Muscle of leg (tissue), 11 donors: ENCODE measurements around the gene FBXL13. TPM values are rescaled to one million over a fixed set of nuclear protein-coding genes. Genes with fewer than 3 reads are reported as not detected.
"Not testable (repeated sequence)": the region's sequence is repeated elsewhere in the genome, so short reads cannot be mapped to it uniquely, and the experiment has no call there.

Experiments
- DNase-seq: peaks from one replicate; pipeline ENCODE4 v3.0.0; 2013
- H3K27ac ChIP-seq: one replicate; pipeline ENCODE4 v1.5.1; 2013; ENCODE audit warnings: mild to moderate bottlenecking, low read length, control low read depth
- H3K27me3 ChIP-seq: one replicate; pipeline ENCODE4 v1.6.1; 2013; ENCODE audit warnings: low read length; ENCODE audit not compliant: control insufficient read depth, insufficient read depth
- H3K36me3 ChIP-seq: one replicate; pipeline ENCODE4 v1.6.1; 2013; ENCODE audit warnings: low read length; ENCODE audit not compliant: control insufficient read depth, insufficient read depth
- H3K4me1 ChIP-seq: one replicate; pipeline ENCODE4 v1.6.1; 2013; ENCODE audit warnings: low read length; ENCODE audit not compliant: control insufficient read depth, insufficient read depth
- H3K4me3 ChIP-seq: one replicate; pipeline ENCODE4 v1.5.1; 2013; ENCODE audit warnings: low read length, control low read depth
- H3K9me3 ChIP-seq: replicated peaks from 2 replicates; pipeline ENCODE4 v1.6.1; 2013; ENCODE audit warnings: low read depth, low read length; ENCODE audit not compliant: control insufficient read depth
- WGBS: methylation state at CpG from one replicate; pipeline ENCODE4 v1.1.5; 2013; ENCODE audit warnings: missing lambda C conversion rate; ENCODE audit not compliant: insufficient coverage; 5-methylcytosine and 5-hydroxymethylcytosine counted together
- polyA plus RNA-seq, 8 donors: library from polyadenylated mRNA; unstranded; fragments of 120-200 nt; gene quantifications; one replicate each; pipeline versions ENCODE4 v1.2.1 to v1.2.3, GENCODE V29; 2013; ENCODE audit warnings: inconsistent platforms in 1 of 8, low replicate concordance in 1 of 8; ENCODE audit not compliant: insufficient read length in 8 of 8, insufficient read depth in 1 of 8
- total RNA-seq: library from RNA; stranded (reverse); fragments of 120-200 nt; gene quantifications from one replicate; pipeline ENCODE4 v1.2.4, GENCODE V29; 2013

The FBXL13 gene
- total and polyA plus RNA-seq, 9 donors: 0.47 to 1.2 (median 0.74) TPM

DNA sequence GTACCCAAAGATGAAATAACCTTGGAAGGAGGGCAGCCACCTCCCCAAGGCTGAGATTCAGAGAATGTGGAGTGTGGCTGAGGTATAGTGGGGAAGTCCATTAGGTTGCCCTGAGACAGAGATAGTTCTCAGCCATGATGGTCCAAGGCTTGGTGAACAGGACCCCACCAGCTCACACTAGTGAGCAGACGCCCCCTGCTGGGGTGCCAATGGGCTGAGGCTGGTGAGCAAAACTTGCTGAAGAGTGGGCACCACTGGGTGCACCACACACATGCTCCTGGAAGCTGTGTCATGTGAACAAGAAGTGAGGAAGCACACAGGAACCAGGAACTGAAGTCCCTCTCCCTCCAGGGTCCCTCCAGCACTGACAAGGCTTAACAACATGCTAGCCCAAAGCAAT lies 8.9 kb downstream of the FBXL13 start:
- Histone ChIP-seq H3K27me3 (no peaks in the 10 kb centered on the region), H3K9me3 (no peaks in the 10 kb centered on the region), H3K27ac (no peak overlapping the region), H3K36me3 (no peaks in the 10 kb centered on the region), H3K4me1 (no peaks in the 10 kb centered on the region), H3K4me3 (no peak overlapping the region)
- no CpG with 5 or more reads among the region's 1 CpG for WGBS
- peak; percentile 27 for DNase-seq

DNA sequence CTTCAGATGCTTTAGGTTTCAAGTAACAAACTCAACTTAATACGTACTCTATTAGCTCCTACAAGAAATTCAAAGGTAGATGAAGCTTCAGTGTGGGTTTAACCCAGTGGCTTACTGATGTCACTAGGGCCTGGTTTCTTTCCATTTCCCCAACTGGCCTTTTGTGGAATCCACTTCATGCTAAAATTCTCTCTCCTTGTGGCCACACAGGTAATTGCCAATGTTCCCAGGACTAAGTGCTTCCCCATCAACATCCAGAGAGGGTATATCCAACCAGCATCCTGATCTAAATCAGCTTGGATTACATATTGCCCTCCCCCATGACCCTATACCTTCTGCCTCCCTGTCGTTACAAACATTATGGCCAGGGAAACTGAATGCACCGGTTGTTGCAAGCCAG lies 10.7 kb downstream of the FBXL13 start:
- H3K27ac ChIP-seq: no peak overlapping the region
- no peaks in the 10 kb centered on the region for H3K4me1 ChIP-seq
- no peak overlapping the region for H3K4me3 ChIP-seq
- H3K27me3 ChIP-seq: no peaks in the 10 kb centered on the region
- no peaks in the 10 kb centered on the region for H3K36me3 ChIP-seq
- no peak for DNase-seq
- no peaks in the 10 kb centered on the region for H3K9me3 ChIP-seq
- WGBS: 62% methylated on average over 2 of the region's 3 CpGs

DNA sequence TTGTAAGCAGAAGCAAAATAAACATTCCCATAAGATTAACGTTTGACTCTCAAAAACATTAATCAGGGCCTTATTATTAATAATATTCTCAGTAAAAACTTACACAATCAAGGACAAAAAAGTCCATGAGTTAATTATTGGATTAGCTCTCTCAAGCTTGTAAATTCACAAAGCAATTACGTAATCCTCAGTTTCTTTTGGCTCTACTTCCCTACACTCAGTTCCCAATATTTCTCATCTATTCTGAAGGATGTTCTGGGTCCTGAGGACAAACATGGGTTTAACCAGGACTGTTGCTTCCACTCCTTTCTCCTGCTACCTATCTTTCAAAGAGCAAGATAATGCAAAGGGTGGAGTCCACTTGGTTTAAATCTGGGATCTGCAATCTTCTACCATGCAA lies 15.1 kb downstream of the FBXL13 start:
- no CpG with 5 or more reads among the region's 2 CpGs for WGBS
- no peak for DNase-seq

DNA sequence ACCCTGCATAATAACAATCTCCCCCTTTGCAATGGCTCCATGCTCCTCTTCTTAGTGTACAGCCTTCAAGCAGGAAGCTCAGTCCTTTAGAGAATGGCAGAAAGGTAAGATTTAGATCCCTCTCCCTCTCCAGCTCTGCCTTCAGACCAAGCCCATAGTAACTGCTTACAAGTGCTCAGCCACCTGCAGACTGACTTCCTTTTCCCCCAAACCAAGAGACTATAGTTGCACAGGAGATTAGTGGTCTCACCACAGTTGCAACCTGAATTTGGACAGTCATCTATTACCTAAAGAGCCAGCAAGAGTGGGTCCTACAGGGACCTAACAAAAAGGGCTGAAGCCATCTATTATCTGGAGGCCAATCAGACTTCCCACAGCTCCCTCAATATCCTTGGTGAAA lies 16.5 kb downstream of the FBXL13 start:
- Histone ChIP-seq H3K36me3 (no peaks in the 10 kb centered on the region), H3K27me3 (no peaks in the 10 kb centered on the region), H3K4me3 (no peak overlapping the region), H3K27ac (no peak overlapping the region), H3K9me3 (no peaks in the 10 kb centered on the region), H3K4me1 (no peaks in the 10 kb centered on the region)
- no peak for DNase-seq

More for the DNA sequence above, 15.1 kb downstream of the FBXL13 start:
- Histone ChIP-seq H3K9me3 (no peaks in the 10 kb centered on the region), H3K27me3 (no peaks in the 10 kb centered on the region), H3K4me3 (no peak overlapping the region), H3K4me1 (no peaks in the 10 kb centered on the region), H3K27ac (no peak overlapping the region), H3K36me3 (no peaks in the 10 kb centered on the region)

DNA sequence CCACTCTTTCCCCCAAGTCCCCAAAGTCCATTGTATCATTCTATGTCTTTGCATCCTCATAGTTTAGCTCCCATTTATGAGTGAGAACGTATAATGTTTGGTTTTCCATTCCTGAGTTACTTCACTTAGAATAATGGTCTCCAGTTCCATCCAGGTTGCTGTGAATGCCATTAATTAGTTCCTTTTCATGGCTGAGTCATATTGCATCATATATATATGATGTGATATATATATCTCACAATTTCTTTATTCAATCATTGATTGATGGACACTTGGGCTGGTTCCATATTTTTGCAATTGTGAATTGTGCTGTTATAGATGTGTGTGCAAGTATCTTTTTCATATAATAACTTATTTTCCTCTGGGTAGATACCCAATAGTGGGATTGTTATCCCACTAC lies 18.6 kb downstream of the FBXL13 start:
- not testable (repeated sequence) for H3K4me1 ChIP-seq, H3K36me3 ChIP-seq, H3K27me3 ChIP-seq, H3K4me3 ChIP-seq, H3K9me3 ChIP-seq, DNase-seq, H3K27ac ChIP-seq
- WGBS: no CpG with 5 or more reads among the region's 1 CpG

DNA sequence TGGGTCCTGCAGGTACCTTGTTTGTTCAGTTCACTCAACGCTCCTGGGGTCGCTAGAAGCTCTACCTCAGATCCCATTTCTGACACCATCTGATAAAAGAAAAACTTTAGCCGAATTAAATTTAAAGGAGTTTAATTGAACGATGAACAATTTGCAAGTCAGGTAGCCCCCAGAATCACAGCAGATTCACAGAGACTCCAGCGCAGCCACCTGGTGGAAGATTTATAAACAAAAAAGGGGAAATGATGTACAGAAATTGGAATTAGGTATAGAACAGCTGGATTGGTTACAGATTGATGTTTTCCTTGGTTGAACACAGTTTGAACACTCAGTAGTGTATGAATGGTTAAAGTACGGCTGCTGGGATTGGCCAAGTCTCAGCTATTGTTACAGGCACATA lies 23.1 kb downstream of the FBXL13 start:
- DNase-seq: no peak
- 93% methylated on average over 3 of the region's 6 CpGs for WGBS
- no peaks in the 10 kb centered on the region for H3K4me1 ChIP-seq
- H3K36me3 ChIP-seq: no peaks in the 10 kb centered on the region
- no peak overlapping the region for H3K4me3 ChIP-seq
- H3K27me3 ChIP-seq: no peaks in the 10 kb centered on the region
- H3K9me3 ChIP-seq: peaks cover 3% of the 10 kb centered on the region
- H3K27ac ChIP-seq: no peak overlapping the region

DNA sequence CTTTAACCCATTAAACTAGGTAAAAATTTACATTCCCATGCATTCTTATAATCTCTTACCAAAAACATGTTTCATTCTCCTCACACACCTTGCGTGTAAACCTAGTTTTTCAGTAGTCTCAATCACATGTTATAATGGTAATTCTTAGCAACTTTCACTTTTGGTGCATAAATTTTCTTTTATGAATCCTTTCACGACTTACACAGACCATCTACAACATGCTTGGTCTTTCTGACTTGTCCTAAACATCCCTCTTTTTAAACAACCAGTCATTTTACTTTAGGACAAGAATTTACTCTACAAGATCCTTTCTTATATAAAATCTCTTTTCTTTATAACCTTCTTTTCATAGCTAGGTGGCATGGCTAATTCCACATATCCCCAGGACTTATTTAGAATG lies 25.8 kb downstream of the FBXL13 start:
- 75% methylated on average over 1 of the region's 2 CpGs for WGBS
- no peak for DNase-seq
- Histone ChIP-seq H3K4me3 (no peak overlapping the region), H3K27me3 (no peaks in the 10 kb centered on the region), H3K27ac (no peak overlapping the region), H3K36me3 (no peaks in the 10 kb centered on the region), H3K9me3 (peaks cover 3% of the 10 kb centered on the region), H3K4me1 (no peaks in the 10 kb centered on the region)

DNA sequence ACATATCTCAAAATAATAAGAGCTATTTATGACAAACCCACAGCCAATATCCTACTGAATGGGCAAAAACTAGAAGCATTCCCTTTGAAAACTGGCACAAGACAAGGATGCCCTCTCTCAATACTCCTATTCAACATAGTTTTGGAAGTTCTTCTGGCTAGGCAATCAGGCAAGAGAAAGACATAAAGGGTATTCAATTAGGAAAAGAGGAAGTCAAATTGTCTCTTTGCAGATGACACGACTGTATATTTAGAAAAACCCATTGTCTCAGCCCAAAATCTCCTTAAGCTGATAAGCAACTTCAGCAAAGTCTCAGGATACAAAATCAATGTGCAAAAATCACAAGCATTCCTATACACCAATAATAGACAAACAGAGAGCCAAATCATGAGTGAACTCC lies 32.8 kb downstream of the FBXL13 start:
- no CpG with 5 or more reads among the region's 1 CpG for WGBS
- not testable (repeated sequence) for DNase-seq, H3K27ac ChIP-seq, H3K27me3 ChIP-seq, H3K9me3 ChIP-seq, H3K4me1 ChIP-seq, H3K36me3 ChIP-seq, H3K4me3 ChIP-seq

DNA sequence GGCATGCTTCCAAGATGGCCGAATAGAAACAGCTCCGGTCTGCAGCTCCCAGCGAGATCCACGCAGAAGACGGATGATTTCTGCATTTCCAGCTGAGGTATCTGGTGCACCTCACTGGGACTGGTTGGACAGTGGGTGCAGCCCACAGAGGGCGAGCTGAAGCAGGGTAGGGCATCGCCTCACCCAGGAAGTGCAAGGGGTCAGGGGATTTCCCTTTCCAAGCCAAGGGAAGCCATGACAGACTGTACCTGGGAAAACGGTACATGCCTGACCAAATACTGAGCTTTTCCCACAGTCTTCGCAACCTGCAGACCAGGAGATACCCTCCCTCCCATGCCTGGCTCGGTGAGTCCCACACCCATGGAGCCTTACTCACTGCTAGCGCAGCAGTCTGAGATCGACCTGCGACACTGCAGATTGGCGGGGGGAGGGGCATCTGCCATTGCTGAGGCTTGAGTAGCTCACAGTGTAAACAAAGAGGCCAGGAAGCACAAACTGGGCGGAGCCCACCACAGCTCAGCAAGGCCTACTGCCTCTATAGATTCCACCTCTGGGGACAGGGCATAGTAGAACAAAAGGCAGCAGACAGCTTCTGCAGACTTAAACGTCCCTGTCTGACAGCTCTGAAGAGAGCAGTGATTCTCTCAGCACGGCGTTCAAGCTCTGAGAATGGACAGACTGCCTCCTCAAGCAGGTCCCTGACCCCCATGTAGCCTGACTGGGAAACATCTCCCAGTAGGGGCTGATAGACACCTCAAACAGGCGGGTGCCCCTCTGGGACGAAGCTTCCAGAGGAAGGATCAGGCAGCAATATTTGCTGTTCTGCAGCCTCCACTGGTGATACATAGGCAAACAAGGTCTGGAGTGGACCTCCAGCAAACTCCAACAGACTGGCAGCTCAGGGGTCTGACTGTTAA lies 36.5 kb downstream of the FBXL13 start:
- not testable (repeated sequence) for H3K27ac ChIP-seq, H3K4me1 ChIP-seq, H3K9me3 ChIP-seq, H3K36me3 ChIP-seq, DNase-seq, H3K27me3 ChIP-seq, H3K4me3 ChIP-seq
- WGBS: 79% methylated on average over 14 of the region's 20 CpGs

DNA sequence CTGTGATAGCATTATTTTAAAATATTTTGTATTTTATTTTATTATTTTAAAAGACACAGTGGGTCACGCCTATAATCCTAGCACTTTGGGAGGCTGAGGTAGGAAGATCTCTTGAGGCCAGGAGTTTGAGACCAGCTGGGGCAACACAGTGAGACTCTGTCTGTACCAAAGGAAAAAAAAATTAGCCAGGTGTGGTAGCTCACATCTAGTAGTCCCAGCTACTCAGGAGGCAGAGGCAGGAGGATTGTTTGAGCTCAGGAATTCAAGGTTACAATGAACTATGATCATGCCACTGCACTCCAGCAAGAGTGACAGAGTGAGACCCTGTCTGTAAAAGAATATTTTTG lies 37.1 kb downstream of the FBXL13 start:
- no CpG with 5 or more reads among the region's 1 CpG for WGBS
- no peaks in the 10 kb centered on the region for H3K36me3 ChIP-seq

DNA sequence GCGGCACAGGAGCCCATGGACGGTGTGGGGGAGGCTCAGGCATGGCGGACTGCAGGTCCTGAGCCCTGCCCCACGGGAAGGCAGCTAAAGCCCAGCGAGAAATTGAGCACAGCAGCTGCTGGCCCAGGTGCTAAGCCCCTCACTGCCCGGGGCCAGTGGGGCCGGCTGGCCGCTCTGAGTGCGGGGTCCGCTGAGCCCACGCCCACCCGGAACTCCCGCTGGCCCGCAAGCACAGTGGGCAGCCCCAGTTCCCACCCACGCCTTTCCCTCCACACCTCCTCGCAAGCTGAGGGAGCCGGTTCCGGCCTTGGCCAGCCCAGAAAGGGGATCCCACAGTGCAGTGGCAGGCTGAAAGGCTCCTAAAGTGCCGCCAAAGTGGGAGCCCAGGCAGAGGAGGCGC lies 40.3 kb downstream of the FBXL13 start:
- DNase-seq, H3K4me1 ChIP-seq, H3K4me3 ChIP-seq, H3K27ac ChIP-seq, H3K36me3 ChIP-seq, H3K27me3 ChIP-seq, H3K9me3 ChIP-seq: not testable (repeated sequence)
- 88% methylated on average over 15 of the region's 20 CpGs for WGBS

More for the DNA sequence above, 37.1 kb downstream of the FBXL13 start:
- no peak for DNase-seq
- Histone ChIP-seq H3K27me3 (no peaks in the 10 kb centered on the region), H3K27ac (no peak overlapping the region), H3K4me1 (no peaks in the 10 kb centered on the region), H3K9me3 (no peaks in the 10 kb centered on the region), H3K4me3 (no peak overlapping the region)
